GM12891 (cell line): Measurements from ENCODE around the gene TRIAP1.
A peak's percentile ranks its signal among the peaks of the same experiment; 100 is the strongest.

Source experiments
- DNase-seq: peaks from one replicate; pipeline ENCODE4 v3.0.0; 2011; ENCODE audit warnings: low spot score; ENCODE audit not compliant: insufficient read length
- FAIRE-seq: peaks from 2 replicates; lab custom pipeline; 2011; peaks lifted over from hg19 to GRCh38; lab: Jason Lieb, UNC
- PAX5 ChIP-seq: IDR thresholded peaks from 2 replicates; pipeline ENCODE4 v1.6.1; 2011; ENCODE audit warnings: low read length, moderate library complexity, mild to moderate bottlenecking; ENCODE audit not compliant: insufficient read depth, severe bottlenecking
- POLR2A ChIP-seq: IDR thresholded peaks from 2 replicates; pipeline ENCODE4 v1.6.1; 2011; ENCODE audit warnings: low read depth, low read length, control low read depth
- POLR2AphosphoS5 ChIP-seq: IDR thresholded peaks from 2 replicates; pipeline ENCODE4 v1.6.1; 2011; ENCODE audit warnings: low read depth, low read length, control low read depth
- POU2F2 ChIP-seq: IDR thresholded peaks from 2 replicates; pipeline ENCODE4 v1.6.1; 2011; ENCODE audit warnings: low read depth, mild to moderate bottlenecking, control low read depth, low read length, moderate library complexity
- SPI1 ChIP-seq: IDR thresholded peaks from 2 replicates; pipeline ENCODE4 v1.6.1; 2011; ENCODE audit warnings: low read depth, low read length, control low read depth
- TAF1 ChIP-seq: IDR thresholded peaks from 2 replicates; pipeline ENCODE4 v1.6.1; 2011; ENCODE audit warnings: low read depth, low read length, control low read depth

TRIAP1 gene

DNA sequence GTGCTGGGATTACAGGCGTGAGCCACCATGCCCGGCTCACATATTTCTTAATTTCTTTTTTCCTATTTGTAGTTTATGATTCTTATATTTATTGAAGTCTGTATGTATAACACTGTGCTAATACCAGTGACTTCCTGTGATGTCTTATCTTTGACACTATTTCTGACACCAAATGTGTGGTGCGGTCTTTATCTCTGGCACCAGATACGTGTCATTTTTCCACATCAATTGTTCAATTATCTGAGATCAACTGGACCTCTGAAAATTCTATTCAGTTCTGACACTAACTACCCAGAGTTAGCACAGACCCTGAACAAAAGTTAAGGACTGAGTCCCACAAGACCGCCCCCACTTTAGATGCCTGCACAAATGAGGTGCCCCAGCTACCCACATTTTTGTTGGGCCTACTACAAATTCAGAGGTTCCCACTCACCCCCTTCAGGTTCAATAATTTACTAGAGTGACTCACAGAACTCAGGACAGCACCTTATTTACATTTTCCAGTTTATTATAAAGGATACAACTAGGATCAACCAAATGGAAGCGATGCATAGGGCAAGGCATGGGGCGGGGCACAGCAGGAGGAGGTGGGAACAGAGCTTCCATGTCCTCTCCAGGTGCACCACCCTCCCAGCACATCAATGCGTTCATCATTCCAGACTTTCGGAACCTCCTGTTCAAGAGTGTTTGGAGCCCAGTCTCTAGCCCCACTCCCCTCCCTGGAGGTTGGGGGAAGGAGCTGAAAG, 35.0 kb upstream of the TRIAP1 start:
- no peak for TF ChIP-seq POLR2A
- TF ChIP-seq POLR2AphosphoS5 = no peak
- FAIRE-seq = no peak
- no peak for DNase-seq

DNA sequence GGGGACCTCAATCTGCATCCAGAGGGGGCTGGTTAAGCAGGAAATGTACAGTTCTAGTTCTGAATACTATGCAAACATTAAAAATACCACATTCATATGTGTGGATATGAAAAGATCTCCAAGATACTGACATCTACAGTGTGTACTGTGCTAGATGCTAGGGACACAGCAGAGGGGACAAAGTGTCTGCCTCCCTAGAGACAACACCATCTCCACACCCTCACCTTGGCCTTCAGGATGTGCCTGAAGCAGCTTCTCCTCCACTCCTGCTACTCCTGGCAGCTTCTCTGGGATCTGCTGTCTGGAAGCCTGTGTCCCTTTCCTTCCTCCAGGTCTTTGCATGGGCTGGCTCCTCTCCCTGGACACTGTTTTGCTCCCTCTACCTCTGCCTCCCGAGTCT, 34.0 kb upstream of the TRIAP1 start:
- TF ChIP-seq POU2F2 (no peak), POLR2AphosphoS5 (no peak)
- DNase-seq (no peak), FAIRE-seq (no peak)

DNA sequence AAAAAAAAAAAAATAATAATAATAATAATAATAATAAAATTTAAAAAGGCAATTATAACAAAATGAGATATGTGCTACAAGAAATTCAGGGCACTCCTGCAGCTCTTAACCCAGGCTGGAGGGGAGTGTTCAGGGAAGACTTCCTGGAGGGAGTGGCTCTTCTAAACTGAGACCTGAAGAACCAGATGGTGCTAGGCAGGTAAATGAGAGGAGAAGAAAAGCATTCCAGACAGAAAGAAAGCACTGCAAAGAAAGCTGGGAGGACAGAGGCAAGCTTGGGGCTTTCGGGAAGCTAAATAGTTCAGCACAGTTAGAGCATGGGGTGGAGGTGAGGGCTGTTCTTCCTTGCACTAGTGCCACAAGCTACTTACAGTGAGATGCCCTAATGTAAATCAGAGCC, 33.3 kb upstream of the TRIAP1 start:
- no peak for DNase-seq
- FAIRE-seq = no peak
- no peak for TF ChIP-seq POU2F2
- TF ChIP-seq POLR2AphosphoS5 = no peak
- TF ChIP-seq SPI1 = no peak
- TF ChIP-seq POLR2A = no peak
- no peak for TF ChIP-seq TAF1
- no peak for TF ChIP-seq PAX5

DNA sequence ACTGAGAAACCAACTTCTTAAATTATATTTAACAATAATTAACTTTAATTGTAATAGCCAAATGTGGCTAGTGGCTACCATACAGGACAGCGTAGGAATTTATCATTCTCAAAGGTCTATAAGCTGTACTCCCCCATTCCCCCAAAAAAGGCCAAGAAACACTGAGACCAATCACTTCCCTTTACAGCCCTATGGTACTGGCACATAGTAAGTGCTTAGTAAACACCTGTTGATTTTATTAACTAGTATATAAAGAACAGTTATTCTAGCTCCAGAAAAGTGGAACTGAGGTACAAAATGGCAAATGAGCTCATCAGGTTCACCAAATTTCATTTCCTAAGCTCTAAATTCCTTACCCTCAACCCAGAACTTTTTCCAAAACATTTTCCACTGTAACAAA, 29.5 kb upstream of the TRIAP1 start:
- DNase-seq (no peak), FAIRE-seq (no peak)
- no peak for TF ChIP-seq TAF1
- TF ChIP-seq POLR2A = no peak
- no peak for TF ChIP-seq PAX5
- no peak for TF ChIP-seq SPI1
- TF ChIP-seq POLR2AphosphoS5 = no peak
- no peak for TF ChIP-seq POU2F2

DNA sequence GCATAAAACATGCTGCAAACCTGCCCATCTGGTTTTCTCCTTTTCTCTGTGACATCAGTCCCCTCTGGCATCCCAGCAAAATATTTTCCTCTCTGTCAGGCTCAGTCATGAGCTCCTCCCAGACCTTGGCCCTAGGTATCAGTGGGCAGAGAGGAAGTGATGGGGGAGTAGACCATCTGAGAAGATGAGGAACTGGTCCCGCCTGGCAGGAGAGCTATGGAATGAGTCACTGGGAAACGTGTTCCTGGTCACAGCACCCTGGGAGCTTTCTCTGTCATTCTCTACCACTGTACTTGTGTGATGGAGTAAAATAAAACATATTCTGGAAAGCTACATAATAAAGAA, 28.4 kb upstream of the TRIAP1 start:
- TF ChIP-seq SPI1 = peak; percentile 67
- TF ChIP-seq POLR2AphosphoS5 = no peak
- DNase-seq = no peak
- FAIRE-seq = no peak

DNA sequence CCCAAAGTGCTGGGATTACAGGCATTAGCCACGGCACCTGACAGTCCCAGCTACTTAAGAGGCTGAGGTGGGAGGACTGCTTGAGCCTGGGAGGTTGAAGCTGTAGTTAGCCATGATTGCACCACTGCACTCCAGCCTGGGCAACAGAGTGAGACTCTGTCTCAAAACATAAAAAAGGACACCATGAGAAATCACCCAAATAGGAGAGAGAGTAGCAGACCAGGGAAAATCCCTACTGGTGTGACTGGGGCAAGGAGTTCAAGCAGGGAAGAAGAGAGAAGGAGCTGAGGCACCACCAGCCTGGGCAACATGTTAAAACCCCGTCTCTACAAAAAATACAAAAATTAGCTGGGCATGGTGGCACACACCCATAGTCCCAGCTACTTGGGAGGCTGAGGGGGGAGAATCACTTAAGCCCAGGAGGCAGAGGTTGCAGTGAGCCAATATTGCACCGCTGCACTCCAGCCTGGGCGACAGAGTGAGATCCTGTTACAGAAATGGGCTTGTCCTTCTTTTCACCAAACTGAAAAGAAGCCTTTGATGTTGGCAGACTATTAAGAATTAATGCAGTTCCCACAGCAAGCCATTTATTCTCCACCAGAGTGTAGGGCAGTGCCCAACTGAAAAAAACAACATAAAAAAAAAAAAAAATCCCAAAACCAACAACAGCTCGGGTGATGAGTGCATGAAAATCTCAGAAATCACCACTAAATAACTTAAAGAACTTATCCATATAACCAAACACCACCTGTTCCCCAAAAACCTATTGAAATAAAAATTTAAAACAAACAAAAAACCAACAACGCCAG, 27.8 kb upstream of the TRIAP1 start:
- DNase-seq (no peak), FAIRE-seq (no peak)
- no peak for TF ChIP-seq POU2F2
- no peak for TF ChIP-seq TAF1
- TF ChIP-seq POLR2AphosphoS5 = no peak
- TF ChIP-seq PAX5 = no peak
- TF ChIP-seq POLR2A = no peak
- no peak for TF ChIP-seq SPI1

DNA sequence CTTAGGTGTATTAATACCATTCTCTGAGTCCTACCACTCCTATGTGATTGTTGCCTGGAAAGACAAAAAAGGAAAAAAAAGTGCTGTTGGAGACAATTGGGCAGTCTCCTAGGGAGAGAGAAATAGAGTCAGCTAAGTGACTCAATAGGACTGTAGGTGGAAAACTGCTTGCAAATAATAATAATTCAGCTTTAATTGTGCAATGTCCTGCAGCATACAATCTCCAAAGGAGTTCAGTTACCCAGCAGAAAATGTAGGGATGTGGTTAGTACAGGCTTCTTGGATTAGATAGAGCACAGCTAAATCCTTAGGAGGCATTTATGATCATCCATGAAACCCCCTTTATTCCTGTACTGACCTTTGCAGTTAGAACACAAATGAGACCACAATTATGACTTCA, 26.3 kb upstream of the TRIAP1 start:
- no peak for FAIRE-seq
- TF ChIP-seq TAF1 (no peak), POU2F2 (no peak), POLR2AphosphoS5 (no peak), POLR2A (no peak), SPI1 (no peak)

DNA sequence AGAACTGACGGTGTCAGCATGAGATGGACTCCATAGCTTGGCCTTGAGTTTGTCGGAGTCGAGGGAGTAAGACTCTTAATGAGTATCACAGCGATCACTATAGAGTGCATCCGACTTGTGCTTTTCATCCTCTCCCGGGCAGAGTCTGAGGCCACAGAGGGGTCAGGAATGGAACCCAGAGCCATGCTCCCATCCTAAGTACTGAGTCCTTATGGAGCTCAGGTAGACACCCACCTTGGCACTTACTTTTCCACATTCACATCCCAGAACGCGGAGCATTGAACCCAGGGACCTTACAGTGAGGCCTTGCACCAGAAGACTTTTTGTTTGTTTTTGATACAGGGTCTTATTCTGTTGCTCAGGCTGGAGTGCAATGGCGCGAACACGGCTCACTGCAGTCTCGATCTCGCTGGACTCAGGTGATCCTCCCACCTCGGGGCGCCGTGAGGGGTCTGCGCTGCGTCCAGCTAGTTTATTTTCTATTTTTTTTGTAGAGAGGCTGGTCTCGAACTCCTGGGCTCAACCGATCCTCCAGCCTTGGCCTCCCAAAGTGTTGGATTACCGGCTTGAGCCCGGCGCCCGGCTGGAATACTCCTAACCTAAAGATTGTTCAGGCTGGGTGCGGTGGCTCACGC, 24.1 kb upstream of the TRIAP1 start:
- FAIRE-seq = no peak
- TF ChIP-seq SPI1 (no peak), POU2F2 (no peak), PAX5 (no peak), TAF1 (no peak), POLR2A (no peak)
- DNase-seq = no peak

More for the DNA sequence above, 26.3 kb upstream of the TRIAP1 start:
- DNase-seq = no peak

DNA sequence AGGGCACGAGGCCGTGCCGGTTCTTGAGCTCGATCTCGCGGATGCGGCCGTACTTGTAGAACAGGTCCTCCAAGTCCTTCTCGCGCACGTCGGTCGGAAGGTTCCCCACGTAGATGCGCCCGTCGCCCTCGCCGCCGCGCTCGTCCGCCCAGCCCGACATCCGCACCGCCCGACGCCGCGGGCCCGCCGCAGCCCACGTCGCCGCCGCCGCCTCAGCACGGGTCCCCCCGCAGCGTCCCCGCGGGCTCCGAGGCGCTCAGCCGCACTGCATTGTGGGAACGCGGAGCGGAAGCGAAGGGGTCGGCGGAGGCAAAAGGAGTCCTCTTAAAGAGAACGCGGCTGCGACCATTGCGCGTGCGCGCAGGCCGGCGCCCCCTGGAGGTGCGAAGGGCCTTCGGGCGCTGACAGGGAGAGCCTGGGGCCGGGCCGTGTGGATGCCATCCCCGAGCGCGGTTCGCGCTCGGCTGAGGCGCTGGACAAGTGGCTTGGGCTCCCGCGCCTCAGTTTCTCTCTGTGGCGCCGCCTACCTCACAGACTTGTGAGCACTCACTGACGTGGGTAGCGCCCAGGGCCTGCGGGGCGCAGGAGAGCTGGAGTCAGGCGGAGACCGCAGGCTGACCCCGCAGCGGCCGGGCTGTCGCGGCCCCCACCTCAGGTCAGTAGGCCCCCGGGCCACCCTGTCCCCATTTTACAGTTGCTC, 23.4 kb upstream of the TRIAP1 start, which contains the start of gene SRSF9:
Gene SRSF9 (minus strand): TSS at position 299 of the 700 bp plus-strand sequence. CDS start 139 bp downstream, at position 160.
- TF ChIP-seq POLR2A (peak; percentile 83), PAX5 (no peak), POU2F2 (0 out of 2 replicates have a peak, but pooled peaks have one; percentile 34), SPI1 (peak; percentile 20; the same call in 1 of the 2 replicates), POLR2AphosphoS5 (peak; percentile 79), TAF1 (0 out of 2 replicates have a peak, but pooled peaks have one; percentile 32)
- DNase-seq (peak; percentile 99), FAIRE-seq (peak; percentile 95)
